Measurements from ENCODE around the gene ASCC1. TPM values are rescaled to one million over a fixed set of nuclear protein-coding genes. Genes with fewer than 3 reads are reported as not detected.

ASCC1 gene
- total RNA-seq, 4 donors from 2014 or later: 18.7 to 28.4 (median 24.7) TPM

GRCh38 chr10:72075376-72076115 is 140.5 kb downstream of the ASCC1 start:
- Histone ChIP-seq H3K4me1 (peaks cover 0 to 4% (median 0%) of the 10 kb centered on the region in 3 donors), H3K27ac (no peak overlapping the region), H3K36me3 (no peaks in the 10 kb centered on the region), H3K9me3 (no peaks in the 10 kb centered on the region), H3K4me3 (no peak overlapping the region), H3K27me3 (peaks cover 0 to 9% (median 0%) of the 10 kb centered on the region in 4 donors)
- no peak for TF ChIP-seq POLR2A (IDR thresholded peaks at IDR 0.05)
- no peak for TF ChIP-seq CTCF (IDR thresholded peaks at IDR 0.05)
- intact Hi-C loops (cut with DNase I): no loop called here
- no peak for DNase-seq
- WGBS, 2 donors: 69 to 90% methylated on average over 5 to 7 of the region's 12 CpGs

GRCh38 chr10:72074574-72075375 is 141.3 kb downstream of the ASCC1 start:
- DNase-seq: no peak
- TF ChIP-seq CTCF (IDR thresholded peaks at IDR 0.05): no peak
- TF ChIP-seq POLR2A (IDR thresholded peaks at IDR 0.05): no peak
- intact Hi-C loops (cut with DNase I): no loop called here
- Histone ChIP-seq H3K9me3 (no peaks in the 10 kb centered on the region), H3K27me3 (peaks cover 0 to 9% (median 0%) of the 10 kb centered on the region in 4 donors), H3K4me1 (no peaks in the 10 kb centered on the region), H3K27ac (no peak overlapping the region), H3K36me3 (no peaks in the 10 kb centered on the region), H3K4me3 (no peak overlapping the region)
- WGBS, 2 donors: 65 to 71% methylated on average over 11 to 12 of the region's 18 CpGs

GRCh38 chr10:72073708-72074573 is 142.1 kb downstream of the ASCC1 start:
- no peak for TF ChIP-seq CTCF (IDR thresholded peaks at IDR 0.05)
- TF ChIP-seq POLR2A (IDR thresholded peaks at IDR 0.05): no peak
- H3K27ac ChIP-seq: no peak overlapping the region
- H3K4me3 ChIP-seq: no peak overlapping the region
- no peak for DNase-seq
- WGBS, 2 donors: 64 to 74% methylated on average over 7 to 8 of the region's 14 CpGs
- intact Hi-C loops (cut with DNase I): no loop called here
- H3K4me1 ChIP-seq: no peaks in the 10 kb centered on the region
- H3K27me3 ChIP-seq: peaks cover 0 to 9% (median 0%) of the 10 kb centered on the region in 4 donors
- H3K9me3 ChIP-seq: no peaks in the 10 kb centered on the region
- no peaks in the 10 kb centered on the region for H3K36me3 ChIP-seq

- Histone ChIP-seq H3K4me1 (peaks cover 0 to 2% (median 0%) of the 10 kb centered on the region in 3 donors), H3K27ac (no peak overlapping the region), H3K27me3 (peaks cover 0 to 9% (median 0%) of the 10 kb centered on the region in 4 donors), H3K9me3 (no peaks in the 10 kb centered on the region), H3K4me3 (no peak overlapping the region), H3K36me3 (no peaks in the 10 kb centered on the region)
- no peak for DNase-seq
- intact Hi-C loops (cut with DNase I): no loop called here
- WGBS, 2 donors: 85 to 92% methylated on average over 2 of the region's 5 CpGs
- TF ChIP-seq CTCF (IDR thresholded peaks at IDR 0.05) (no peak), POLR2A (IDR thresholded peaks at IDR 0.05) (no peak)
Measured at GRCh38 chr10:72072639-72073038, 143.4 kb downstream of the ASCC1 start.
